ENCODE measurements around the gene CEACAM4.

DNA sequence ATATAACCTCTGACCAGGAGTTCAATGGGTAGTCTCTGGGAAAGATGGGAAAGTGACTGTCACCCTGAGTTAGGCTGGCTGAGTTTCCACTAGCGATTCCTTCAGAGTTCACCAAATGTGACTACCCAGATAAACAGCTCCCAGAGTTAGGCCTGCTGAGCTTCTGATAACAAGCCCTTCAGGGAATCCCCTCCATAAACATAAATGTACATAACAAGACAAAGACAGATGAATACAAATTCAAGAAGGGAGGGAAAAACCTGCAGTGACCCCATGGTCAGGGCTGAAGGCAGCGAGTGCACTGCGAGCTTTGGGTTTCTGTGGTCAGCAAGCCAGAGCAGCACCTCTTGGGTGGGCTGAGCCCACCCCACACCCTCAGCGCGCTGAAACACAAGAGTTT lies 25.4 kb upstream of the CEACAM4 start:
- TF ChIP-seq POLR2A (IDR thresholded peaks at IDR 0.05; ENCODE audit: low read depth, low read length) (no peak), RAD21 (IDR thresholded peaks at IDR 0.05; ENCODE audit: low read length) (no peak)
- TF ChIP-seq, protein P1, sequence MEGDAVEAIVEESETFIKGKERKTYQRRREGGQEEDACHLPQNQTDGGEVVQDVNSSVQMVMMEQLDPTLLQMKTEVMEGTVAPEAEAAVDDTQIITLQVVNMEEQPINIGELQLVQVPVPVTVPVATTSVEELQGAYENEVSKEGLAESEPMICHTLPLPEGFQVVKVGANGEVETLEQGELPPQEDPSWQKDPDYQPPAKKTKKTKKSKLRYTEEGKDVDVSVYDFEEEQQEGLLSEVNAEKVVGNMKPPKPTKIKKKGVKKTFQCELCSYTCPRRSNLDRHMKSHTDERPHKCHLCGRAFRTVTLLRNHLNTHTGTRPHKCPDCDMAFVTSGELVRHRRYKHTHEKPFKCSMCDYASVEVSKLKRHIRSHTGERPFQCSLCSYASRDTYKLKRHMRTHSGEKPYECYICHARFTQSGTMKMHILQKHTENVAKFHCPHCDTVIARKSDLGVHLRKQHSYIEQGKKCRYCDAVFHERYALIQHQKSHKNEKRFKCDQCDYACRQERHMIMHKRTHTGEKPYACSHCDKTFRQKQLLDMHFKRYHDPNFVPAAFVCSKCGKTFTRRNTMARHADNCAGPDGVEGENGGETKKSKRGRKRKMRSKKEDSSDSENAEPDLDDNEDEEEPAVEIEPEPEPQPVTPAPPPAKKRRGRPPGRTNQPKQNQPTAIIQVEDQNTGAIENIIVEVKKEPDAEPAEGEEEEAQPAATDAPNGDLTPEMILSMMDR (conservative IDR thresholded peaks at IDR 0.05; ENCODE audit: low read depth, low read length) = no peak
